ENCODE measurements around the gene KCNB1. TPM values are rescaled to one million over a fixed set of nuclear protein-coding genes. Genes with fewer than 3 reads are reported as not detected.
A peak's percentile ranks its signal among the peaks of the same experiment; 100 is the strongest.

KCNB1 gene
- total and polyA plus RNA-seq, 2 of the 4 experiments (the other 2 are of a cell fraction), result 0.05 TPM; not detected in 1

DNA sequence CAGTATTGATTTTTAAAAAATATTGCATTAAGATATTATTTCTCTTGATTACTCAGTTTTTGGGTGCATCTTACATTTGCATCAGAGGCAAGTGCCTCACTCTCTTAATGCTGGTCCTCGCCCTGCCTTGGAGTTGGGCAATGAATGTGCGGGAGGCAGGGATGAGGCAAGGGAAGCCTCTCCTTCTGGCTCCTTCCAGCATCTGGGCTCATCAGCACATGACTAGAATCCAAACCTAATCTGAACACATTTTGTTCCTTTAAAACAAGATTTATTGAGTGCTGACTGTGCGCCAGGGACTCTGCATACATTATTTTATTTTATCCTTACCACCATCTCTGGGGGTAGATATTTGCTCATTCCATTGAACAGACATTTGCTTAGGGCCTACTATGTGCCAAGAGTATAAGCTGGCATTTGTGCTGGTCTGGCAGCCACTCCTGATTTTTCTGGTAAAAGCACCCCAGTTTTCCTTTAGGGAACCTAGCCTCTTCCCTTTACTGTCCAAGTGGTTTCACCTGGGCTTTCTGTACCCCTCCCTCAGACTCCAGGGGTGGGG is 132.7 kb downstream of the KCNB1 start:
- Histone ChIP-seq H4K5ac (ENCODE audit: low read depth, low read length) (no peak overlapping the region), H3K18ac (ENCODE audit: low read depth, low read length) (no peak overlapping the region), H3K4ac (ENCODE audit: low read depth, low read length) (no peak overlapping the region), H3K36me3 (ENCODE audit: control insufficient read depth, insufficient read depth, low read length) (no peaks in the 10 kb centered on the region), H3K23ac (ENCODE audit: low read depth, low read length) (no peak overlapping the region), H2AK9ac (replicated peaks; ENCODE audit: low read depth, low read length, poor library complexity) (no peak overlapping the region), H3K27me3 (ENCODE audit: control insufficient read depth, insufficient read depth, low read length) (peaks cover 37% of the 10 kb centered on the region), H2AFZ (replicated peaks; ENCODE audit: low read length, poor library complexity) (peak overlapping the region; percentile 10), H3K4me3 (ENCODE audit: insufficient read depth, low read depth, low read length) (no peak overlapping the region), H4K8ac (ENCODE audit: low read depth in 2 of 2, low read length in 2 of 2) (no peak overlapping the region), H3K9ac (ENCODE audit: low read depth, low read length) (no peak overlapping the region), H2BK120ac (ENCODE audit: low read depth, low read length) (no peak overlapping the region), H3K27ac (ENCODE audit: insufficient read depth, low read length) (no peak overlapping the region), H4K20me1 (ENCODE audit: insufficient read depth, low read length) (no peaks in the 10 kb centered on the region), H3K9me1 (ENCODE audit: insufficient read depth, low read length) (peaks cover 4% of the 10 kb centered on the region; the same call in 1 of the 2 replicates), H3K4me2 (ENCODE audit: low read depth, low read length) (no peak overlapping the region), H3K79me1 (ENCODE audit: low read depth in 1 of 2, low read length in 2 of 2) (no peaks in the 10 kb centered on the region), H3K14ac (replicated peaks; ENCODE audit: low read depth, low read length) (no peak overlapping the region), H3K9me3 (ENCODE audit: control insufficient read depth, insufficient read depth, low read length) (no peaks in the 10 kb centered on the region), H2BK15ac (ENCODE audit: low read depth, low read length) (no peak overlapping the region), H2BK20ac (ENCODE audit: low read depth, low read length) (no peak overlapping the region), H2BK5ac (ENCODE audit: low read depth, low read length, poor library complexity, severe bottlenecking) (no peak overlapping the region), H3K4me1 (ENCODE audit: control insufficient read depth, insufficient read depth, low read length) (peaks cover 6% of the 10 kb centered on the region; the same call in 1 of the 2 replicates), H4K91ac (ENCODE audit: insufficient read depth, low read depth, low read length) (no peak overlapping the region), H2AK5ac (ENCODE audit: low read depth, low read length) (no peak overlapping the region), H3K56ac (ENCODE audit: extremely low read depth, insufficient read depth, low read length) (no peak overlapping the region)
- DNase-seq (no peak), ATAC-seq (ENCODE audit: low read depth) (no peak)
- POLR2A ChIA-PET (ENCODE audit: unreplicated experiment), result no interaction called here
- no CpG with 5 or more reads among the region's 3 CpGs for WGBS, 2 experiments (ENCODE audit: extremely low coverage in 2 of 2, insufficient read length in 1 of 2)
- no TSS peak for BruUV-seq (replicated peaks)
- CTCF ChIA-PET, result no interaction called here
- in situ Hi-C loops (cut with MboI; ENCODE audit: low sequenced_read_pairs) (loop anchor here (25.0 kb wide), 1 partner anchor 513 kb away; no protein-coding TSS in a partner anchor), dilution Hi-C loops (cut with HindIII; ENCODE audit: low sequenced_read_pairs, unreplicated experiment) (no loop called here), intact Hi-C loops (cut with micrococcal nuclease) (no loop called here)
- TF ChIP-seq MXI1 (IDR thresholded peaks at IDR 0.05; ENCODE audit: borderline replicate concordance, low read depth, low read length), result no peak
- TF ChIP-seq CEBPB (IDR thresholded peaks at IDR 0.05; ENCODE audit: low read depth, low read length), result 0 out of 2 replicates have a peak, but pooled peaks have one; percentile 2

Measured in IMR-90 (cell line).